Measurements from ENCODE around the gene SETDB2. TPM values are rescaled to one million over a fixed set of nuclear protein-coding genes. Genes with fewer than 3 reads are reported as not detected.

The SETDB2 gene
- total RNA-seq, 4 donors from 2014 or later = 10.3 to 18.2 (median 14.5) TPM

- no peak for TF ChIP-seq CTCF (IDR thresholded peaks at IDR 0.05; ENCODE audit: low read depth)
Measured at GRCh38 chr13:49435992-49436391, 8.1 kb upstream of the SETDB2 start.

- no peak for TF ChIP-seq CTCF (IDR thresholded peaks at IDR 0.05; ENCODE audit: low read depth)
Measured at GRCh38 chr13:49436890-49437289, 7.2 kb upstream of the SETDB2 start.

- TF ChIP-seq CTCF (IDR thresholded peaks at IDR 0.05; ENCODE audit: low read depth) = no peak
Measured at GRCh38 chr13:49437705-49438104, 6.4 kb upstream of the SETDB2 start.

- TF ChIP-seq CTCF (IDR thresholded peaks at IDR 0.05; ENCODE audit: low read depth) = no peak
Measured at GRCh38 chr13:49439609-49440008, 4.5 kb upstream of the SETDB2 start.

- TF ChIP-seq CTCF (IDR thresholded peaks at IDR 0.05; ENCODE audit: low read depth) = no peak
Measured at GRCh38 chr13:49441312-49441711, 2.8 kb upstream of the SETDB2 start.

GRCh38 chr13:49441846-49442245, 2.2 kb upstream of the SETDB2 start:
- no peak for TF ChIP-seq CTCF (IDR thresholded peaks at IDR 0.05; ENCODE audit: low read depth)

- TF ChIP-seq CTCF (IDR thresholded peaks at IDR 0.05; ENCODE audit: low read depth) = no peak
Measured at GRCh38 chr13:49443357-49443703, 744 bp upstream of the SETDB2 start.

Measured in subcutaneous adipose tissue (tissue), 4 donors.